Measurements from ENCODE around the gene PAF1. TPM values are rescaled to one million over a fixed set of nuclear protein-coding genes. Genes with fewer than 3 reads are reported as not detected.

The PAF1 gene
- polyA plus RNA-seq, 1 donor from 2014 or later, result 37.3 TPM

DNA sequence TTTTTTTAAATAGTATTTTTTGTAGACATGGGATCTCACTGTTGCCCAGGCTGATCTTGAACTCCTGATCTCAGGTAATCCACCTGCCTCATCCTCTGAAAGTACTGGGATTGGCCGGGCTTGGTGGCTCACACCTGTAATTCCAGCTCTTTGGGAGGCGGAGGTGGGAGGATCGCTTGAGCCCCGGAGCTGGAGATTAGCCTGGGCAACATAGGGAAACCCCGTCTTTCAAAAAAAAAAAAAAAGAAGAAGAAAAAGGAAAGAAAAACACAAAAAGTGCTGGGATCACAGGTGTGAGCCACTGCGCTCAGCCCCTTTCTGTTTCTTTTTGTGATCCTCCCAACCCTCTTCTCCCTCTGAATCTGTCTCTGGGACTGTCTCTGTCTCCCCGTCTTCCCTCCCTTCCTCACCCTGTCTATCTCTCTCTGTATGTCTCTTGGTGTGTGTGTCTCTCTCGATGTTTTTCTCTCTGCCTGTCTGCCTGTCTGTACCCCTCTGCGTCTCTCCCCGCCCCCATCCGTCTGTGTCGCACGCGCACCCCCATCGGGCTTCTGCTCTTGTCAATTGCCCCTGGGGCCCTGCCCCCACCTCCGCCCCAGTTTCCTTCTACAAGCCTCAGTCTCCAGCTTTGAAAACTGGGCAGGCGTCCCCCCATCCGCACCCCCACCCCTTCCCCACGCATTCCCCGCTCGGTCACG, 15.2 kb upstream of the PAF1 start:
- Histone ChIP-seq H3K9me3 (ENCODE audit: low read length) (no peaks in the 10 kb centered on the region), H3K27me3 (ENCODE audit: insufficient read depth, low read depth, low read length) (peaks cover 52% of the 10 kb centered on the region), H3K27ac (ENCODE audit: low read length) (no peak overlapping the region), H3K4me3 (ENCODE audit: low read length) (peak overlapping the region; percentile 58), H3K36me3 (ENCODE audit: insufficient read depth, low read length) (no peaks in the 10 kb centered on the region), H3K79me2 (replicated peaks; ENCODE audit: insufficient read depth, low read length) (no peaks in the 10 kb centered on the region), H2AFZ (ENCODE audit: low read depth, low read length) (no peak overlapping the region), H3K9ac (ENCODE audit: low read length) (peak overlapping the region; percentile 23), H3K4me2 (ENCODE audit: low read length) (no peak overlapping the region), H3F3A (ENCODE audit: insufficient read depth, low read length, poor library complexity, severe bottlenecking) (no peaks in the 10 kb centered on the region), H3K9me2 (ENCODE audit: insufficient read depth, low read length) (no peaks in the 10 kb centered on the region), H4K20me1 (ENCODE audit: insufficient read depth) (no peaks in the 10 kb centered on the region)
- TF ChIP-seq SMC3 (conservative IDR thresholded peaks at IDR 0.05; ENCODE audit: poor library complexity), result no peak
- no peak for TF ChIP-seq MXI1 (conservative IDR thresholded peaks at IDR 0.05; ENCODE audit: poor library complexity, severe bottlenecking)
- TF ChIP-seq, protein P1, sequence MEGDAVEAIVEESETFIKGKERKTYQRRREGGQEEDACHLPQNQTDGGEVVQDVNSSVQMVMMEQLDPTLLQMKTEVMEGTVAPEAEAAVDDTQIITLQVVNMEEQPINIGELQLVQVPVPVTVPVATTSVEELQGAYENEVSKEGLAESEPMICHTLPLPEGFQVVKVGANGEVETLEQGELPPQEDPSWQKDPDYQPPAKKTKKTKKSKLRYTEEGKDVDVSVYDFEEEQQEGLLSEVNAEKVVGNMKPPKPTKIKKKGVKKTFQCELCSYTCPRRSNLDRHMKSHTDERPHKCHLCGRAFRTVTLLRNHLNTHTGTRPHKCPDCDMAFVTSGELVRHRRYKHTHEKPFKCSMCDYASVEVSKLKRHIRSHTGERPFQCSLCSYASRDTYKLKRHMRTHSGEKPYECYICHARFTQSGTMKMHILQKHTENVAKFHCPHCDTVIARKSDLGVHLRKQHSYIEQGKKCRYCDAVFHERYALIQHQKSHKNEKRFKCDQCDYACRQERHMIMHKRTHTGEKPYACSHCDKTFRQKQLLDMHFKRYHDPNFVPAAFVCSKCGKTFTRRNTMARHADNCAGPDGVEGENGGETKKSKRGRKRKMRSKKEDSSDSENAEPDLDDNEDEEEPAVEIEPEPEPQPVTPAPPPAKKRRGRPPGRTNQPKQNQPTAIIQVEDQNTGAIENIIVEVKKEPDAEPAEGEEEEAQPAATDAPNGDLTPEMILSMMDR (IDR thresholded peaks at IDR 0.05; ENCODE audit: poor library complexity, severe bottlenecking), result no peak
- no peak for TF ChIP-seq TAF1 (IDR thresholded peaks at IDR 0.05; ENCODE audit: low read depth)
- no peak for TF ChIP-seq RAD21 (conservative IDR thresholded peaks at IDR 0.05)
- no peak for TF ChIP-seq EP300 (conservative IDR thresholded peaks at IDR 0.05; ENCODE audit: poor library complexity, severe bottlenecking)
- TF ChIP-seq EZH2 (IDR thresholded peaks at IDR 0.05; ENCODE audit: borderline replicate concordance, insufficient read depth, low read length, poor library complexity, severe bottlenecking), result no peak
- TF ChIP-seq, protein P2, sequence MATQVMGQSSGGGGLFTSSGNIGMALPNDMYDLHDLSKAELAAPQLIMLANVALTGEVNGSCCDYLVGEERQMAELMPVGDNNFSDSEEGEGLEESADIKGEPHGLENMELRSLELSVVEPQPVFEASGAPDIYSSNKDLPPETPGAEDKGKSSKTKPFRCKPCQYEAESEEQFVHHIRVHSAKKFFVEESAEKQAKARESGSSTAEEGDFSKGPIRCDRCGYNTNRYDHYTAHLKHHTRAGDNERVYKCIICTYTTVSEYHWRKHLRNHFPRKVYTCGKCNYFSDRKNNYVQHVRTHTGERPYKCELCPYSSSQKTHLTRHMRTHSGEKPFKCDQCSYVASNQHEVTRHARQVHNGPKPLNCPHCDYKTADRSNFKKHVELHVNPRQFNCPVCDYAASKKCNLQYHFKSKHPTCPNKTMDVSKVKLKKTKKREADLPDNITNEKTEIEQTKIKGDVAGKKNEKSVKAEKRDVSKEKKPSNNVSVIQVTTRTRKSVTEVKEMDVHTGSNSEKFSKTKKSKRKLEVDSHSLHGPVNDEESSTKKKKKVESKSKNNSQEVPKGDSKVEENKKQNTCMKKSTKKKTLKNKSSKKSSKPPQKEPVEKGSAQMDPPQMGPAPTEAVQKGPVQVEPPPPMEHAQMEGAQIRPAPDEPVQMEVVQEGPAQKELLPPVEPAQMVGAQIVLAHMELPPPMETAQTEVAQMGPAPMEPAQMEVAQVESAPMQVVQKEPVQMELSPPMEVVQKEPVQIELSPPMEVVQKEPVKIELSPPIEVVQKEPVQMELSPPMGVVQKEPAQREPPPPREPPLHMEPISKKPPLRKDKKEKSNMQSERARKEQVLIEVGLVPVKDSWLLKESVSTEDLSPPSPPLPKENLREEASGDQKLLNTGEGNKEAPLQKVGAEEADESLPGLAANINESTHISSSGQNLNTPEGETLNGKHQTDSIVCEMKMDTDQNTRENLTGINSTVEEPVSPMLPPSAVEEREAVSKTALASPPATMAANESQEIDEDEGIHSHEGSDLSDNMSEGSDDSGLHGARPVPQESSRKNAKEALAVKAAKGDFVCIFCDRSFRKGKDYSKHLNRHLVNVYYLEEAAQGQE (IDR thresholded peaks at IDR 0.05; ENCODE audit: borderline replicate concordance), result no peak
- no peak for TF ChIP-seq POLR2AphosphoS5 (IDR thresholded peaks at IDR 0.05)

DNA sequence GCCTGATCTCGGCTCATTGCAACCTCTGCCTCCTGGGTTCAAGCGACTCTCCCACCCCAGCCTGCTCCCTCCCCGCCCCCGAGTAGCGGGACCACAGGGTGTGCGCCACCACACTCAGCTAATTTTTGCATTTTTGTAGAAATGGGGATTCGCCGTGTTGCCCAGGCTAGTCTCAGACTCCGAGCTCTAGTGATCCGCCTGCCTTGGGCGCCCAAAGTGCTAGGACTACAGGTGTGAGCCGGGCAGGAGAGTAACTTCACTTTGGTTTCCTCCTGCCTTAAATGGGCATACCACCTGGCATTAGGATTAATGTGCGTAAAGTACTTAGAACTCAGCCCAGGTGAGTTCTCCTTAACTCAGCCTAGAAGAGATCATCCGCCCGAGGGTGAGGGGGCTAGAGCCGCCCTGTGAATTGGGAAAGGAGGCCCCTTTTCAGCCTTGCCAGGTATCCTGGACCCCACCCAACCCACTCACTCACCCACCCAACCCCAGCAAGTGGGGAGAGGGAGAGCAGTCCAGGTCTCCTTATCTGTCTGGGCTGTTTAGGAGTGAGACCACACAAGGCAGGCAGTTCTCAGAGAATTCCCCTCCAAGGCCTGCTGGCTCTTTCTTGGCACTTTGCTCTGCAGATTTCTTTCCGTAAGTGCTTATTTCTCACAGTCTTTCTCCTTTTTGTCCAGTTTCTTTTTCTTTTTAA, 14.5 kb upstream of the PAF1 start:
- no peaks in the 10 kb centered on the region for H4K20me1 ChIP-seq (ENCODE audit: insufficient read depth)
- no peak overlapping the region for H3K4me3 ChIP-seq (ENCODE audit: low read length)
- H2AFZ ChIP-seq (ENCODE audit: low read depth, low read length), result no peak overlapping the region
- H3K4me2 ChIP-seq (ENCODE audit: low read length), result no peak overlapping the region
- H3F3A ChIP-seq (ENCODE audit: insufficient read depth, low read length, poor library complexity, severe bottlenecking), result no peaks in the 10 kb centered on the region
- peaks cover 50% of the 10 kb centered on the region for H3K27me3 ChIP-seq (ENCODE audit: insufficient read depth, low read depth, low read length)
- no peaks in the 10 kb centered on the region for H3K79me2 ChIP-seq (replicated peaks; ENCODE audit: insufficient read depth, low read length)
- TF ChIP-seq EZH2 (IDR thresholded peaks at IDR 0.05; ENCODE audit: borderline replicate concordance, insufficient read depth, low read length, poor library complexity, severe bottlenecking), result no peak
- no peak overlapping the region for H3K27ac ChIP-seq (ENCODE audit: low read length)
- no peak overlapping the region for H3K9ac ChIP-seq (ENCODE audit: low read length)
- no peaks in the 10 kb centered on the region for H3K9me3 ChIP-seq (ENCODE audit: low read length)
- no peaks in the 10 kb centered on the region for H3K36me3 ChIP-seq (ENCODE audit: insufficient read depth, low read length)
- no peaks in the 10 kb centered on the region for H3K9me2 ChIP-seq (ENCODE audit: insufficient read depth, low read length)

Measured in neural cell (in vitro differentiated cells).